Fibroblast of gingiva (primary cell): ENCODE measurements around the gene PSD2.

ENCODE experiments used
- DNase-seq: peaks from one replicate; pipeline ENCODE4 v3.0.0-alpha.2; 2011; ENCODE audit warnings: low read depth

Gene PSD2

GRCh38 chr5:139881143-139881733 is 85.6 kb downstream of the PSD2 start:
- DNase-seq: no peak

GRCh38 chr5:139882316-139882715 is 86.7 kb downstream of the PSD2 start:
- DNase-seq: no peak

- DNase-seq: no peak
These were observed 87.4 kb downstream of the PSD2 start for GRCh38 chr5:139882961-139883539.

GRCh38 chr5:139884144-139884543 is 88.5 kb downstream of the PSD2 start:
- no peak for DNase-seq

- no peak for DNase-seq
These were observed 89.1 kb downstream of the PSD2 start for GRCh38 chr5:139884734-139885133.

GRCh38 chr5:139885172-139885856 is 89.7 kb downstream of the PSD2 start:
- DNase-seq: no peak

GRCh38 chr5:139885857-139886208 is 90.2 kb downstream of the PSD2 start:
- DNase-seq: no peak

GRCh38 chr5:139886213-139886612 is 90.6 kb downstream of the PSD2 start:
- no peak for DNase-seq

GRCh38 chr5:139888370-139888769 is 92.8 kb downstream of the PSD2 start:
- no peak for DNase-seq

- no peak for DNase-seq
These were observed 93.8 kb downstream of the PSD2 start for GRCh38 chr5:139889410-139889809.

- no peak for DNase-seq
These were observed 98.3 kb downstream of the PSD2 start for GRCh38 chr5:139893873-139894272.
